Activated CD8-positive, alpha-beta memory T cell treated with anti-CD3 and anti-CD28 coated beads, Interleukin-2, amount 50 U/mL, for 24 hours (primary cell): Measurements from ENCODE around the gene ALOX5AP.

Source experiments
- DNase-seq: peaks from one replicate; pipeline ENCODE4 v3.0.0-alpha.2; 2020; ENCODE audit errors: extremely low read depth

ALOX5AP gene

DNA sequence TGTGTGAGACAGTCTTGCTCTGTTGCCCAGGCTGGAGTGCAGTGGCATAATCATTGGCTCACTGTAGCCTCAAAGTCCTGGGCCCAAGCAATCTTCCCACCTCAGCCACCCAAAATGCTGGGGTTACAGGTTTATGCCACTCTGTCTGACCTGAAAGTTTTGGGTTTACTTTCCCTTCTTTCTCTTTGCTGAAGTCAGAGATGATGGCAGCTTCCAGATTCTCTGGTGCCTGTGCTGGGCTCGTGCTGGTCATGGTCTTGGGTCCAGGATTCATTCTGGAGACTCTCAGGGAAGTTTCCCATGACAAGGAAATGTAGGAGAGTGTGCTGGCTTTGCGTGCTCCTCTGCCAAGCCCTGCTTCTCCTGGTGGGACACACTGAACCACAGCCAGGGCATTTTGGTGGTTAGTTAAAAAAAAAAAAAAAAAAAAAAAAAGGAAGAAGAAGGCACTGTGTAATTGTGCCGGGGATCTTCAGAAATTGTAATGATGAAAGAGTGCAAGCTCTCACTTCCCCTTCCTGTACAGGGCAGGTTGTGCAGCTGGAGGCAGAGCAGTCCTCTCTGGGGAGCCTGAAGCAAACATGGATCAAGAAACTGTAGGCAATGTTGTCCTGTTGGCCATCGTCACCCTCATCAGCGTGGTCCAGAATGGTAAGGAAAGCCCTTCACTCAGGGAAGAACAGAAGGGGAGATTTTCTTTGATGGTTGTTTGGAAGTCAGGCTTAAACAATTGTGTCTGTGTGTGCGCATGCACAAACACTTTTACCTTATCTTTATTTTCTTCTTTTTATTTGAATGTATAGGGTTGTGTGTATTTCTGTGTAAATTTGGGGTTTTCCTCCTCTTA, at the start of gene ALOX5AP:
Gene ALOX5AP (plus strand): TSS at position 519 of the 847 bp plus-strand sequence. CDS start 63 bp downstream, at position 582.
- DNase-seq, result no peak

GRCh38 chr13:30685987-30686386, 49.4 kb upstream of the ALOX5AP start:
- DNase-seq, result no peak

GRCh38 chr13:30687601-30688000, 47.7 kb upstream of the ALOX5AP start:
- DNase-seq, result no peak

GRCh38 chr13:30689752-30690151, 45.6 kb upstream of the ALOX5AP start:
- no peak for DNase-seq

DNA sequence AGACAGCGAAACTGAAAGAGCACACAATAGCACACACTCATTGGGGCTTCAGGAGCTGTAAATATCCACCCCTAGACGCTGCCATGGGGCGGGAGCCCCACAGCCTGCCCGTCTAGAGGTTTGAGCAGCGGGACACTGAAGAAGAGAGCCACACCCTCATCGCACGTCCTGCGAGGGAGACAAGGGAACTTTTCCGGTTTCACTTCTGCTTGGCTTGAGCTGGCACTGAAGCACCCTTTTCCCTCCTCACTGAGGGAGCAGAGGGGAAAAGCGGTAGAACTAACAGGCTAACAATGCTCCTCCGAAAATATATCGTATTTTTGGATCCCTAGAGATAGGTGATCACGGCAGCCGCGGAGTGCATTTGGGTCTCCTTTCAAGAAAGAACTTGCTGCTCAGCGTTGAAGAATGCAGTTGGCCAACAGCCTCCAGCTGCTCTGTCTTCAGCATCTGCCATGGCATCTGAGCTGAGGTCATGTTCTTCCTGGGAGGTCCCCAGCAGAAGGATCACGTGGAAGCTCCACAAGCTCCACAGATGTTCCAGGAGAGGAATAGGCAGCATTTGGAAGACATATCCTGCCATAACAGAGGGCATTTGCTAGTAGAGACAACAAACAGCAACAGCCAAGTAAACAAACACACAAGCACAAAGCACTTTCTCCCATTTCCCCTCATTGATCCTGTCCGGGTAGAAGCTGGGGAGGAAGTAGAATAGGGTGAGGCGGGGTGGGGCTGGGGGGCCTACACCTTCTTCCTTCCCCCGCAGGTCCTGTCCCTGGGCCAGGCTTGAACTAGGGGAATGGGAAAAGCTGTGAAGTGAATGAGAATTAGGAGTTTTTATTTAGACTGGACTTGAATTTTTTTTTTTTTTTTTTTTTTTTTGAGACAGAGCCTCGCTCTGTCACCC, 44.8 kb upstream of the ALOX5AP start:
- DNase-seq, result no peak

GRCh38 chr13:30692113-30692512, 43.2 kb upstream of the ALOX5AP start:
- no peak for DNase-seq

DNA sequence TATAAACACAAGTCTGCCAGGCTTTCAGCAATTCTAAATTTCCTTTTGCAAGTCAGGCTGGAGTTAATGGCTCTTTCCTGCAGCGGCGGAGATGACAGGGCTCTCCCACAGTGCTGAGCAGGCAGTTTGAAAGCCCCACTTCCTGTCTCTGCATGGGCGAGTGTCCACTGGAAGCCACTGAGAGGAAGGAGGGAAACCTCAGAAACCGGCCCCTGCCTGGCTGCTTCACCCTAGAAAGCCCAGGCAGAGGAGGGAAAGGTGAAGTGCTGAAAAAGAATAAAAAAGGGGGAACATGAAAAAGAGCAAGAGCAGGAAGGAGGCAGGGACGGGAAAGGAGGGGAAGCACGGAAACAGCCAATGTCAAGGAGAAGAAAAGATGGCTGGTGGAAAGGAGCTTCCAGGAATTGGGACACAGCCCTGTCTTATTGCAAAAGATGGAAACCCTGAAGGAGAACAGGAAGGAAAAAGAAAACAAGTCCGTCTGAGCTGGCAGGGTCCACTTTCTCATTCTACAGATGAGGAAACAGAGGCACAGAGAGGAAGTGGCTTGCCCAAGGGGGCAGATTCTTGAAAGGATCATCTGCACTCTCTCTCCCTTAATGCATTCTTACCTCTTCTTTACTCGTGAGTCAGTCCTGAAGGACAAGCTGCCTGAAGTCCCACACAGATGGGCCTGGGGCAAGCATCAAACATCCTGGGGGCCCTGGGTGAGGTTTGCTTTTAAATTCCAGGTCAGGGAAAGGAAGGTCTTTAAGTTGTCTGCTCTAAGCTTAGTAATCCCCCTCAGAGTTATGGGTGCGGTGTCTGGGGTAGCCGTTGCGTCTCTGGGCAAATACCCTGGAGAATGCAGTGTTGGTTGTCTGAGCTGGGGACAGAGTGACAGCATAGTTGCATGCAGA, 38.8 kb upstream of the ALOX5AP start:
- no peak for DNase-seq

DNA sequence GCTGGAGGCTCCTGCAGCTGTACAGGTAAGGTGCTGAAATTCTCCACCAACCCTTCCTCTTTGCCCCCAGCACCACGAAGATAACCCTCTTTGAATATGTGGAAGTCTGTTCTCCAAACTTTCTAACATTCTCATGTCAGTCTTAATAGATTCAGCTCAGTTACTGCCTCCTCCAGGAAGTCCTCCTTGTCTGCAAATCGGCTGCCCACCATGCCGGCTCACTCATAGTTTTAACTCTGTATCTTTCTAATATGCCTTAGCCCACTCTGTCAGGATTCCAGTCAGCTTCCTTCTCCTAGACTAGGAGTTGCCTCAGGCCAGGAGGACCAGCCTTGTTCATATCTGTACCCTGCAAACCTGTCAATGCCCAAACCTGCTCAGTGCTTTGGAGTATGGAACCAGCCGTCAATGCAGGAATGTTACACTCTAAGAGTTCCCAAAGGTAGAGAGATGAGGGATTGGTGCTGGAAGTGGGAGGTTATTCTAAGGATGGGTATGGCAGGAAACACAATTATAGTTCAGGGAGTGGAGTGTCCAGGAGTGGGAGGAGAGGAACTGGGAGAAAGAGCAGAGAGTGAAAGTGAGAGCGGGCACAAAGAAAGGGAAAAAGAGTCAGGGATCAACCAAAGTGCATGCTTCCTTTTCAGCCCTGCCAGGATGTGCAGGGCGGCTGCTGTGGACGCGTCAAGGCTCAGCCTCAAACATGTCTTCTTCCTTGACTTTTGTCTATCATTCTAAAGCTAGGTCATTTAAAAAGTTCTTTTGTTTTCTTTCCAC, 38.0 kb upstream of the ALOX5AP start:
- DNase-seq, result no peak

DNA sequence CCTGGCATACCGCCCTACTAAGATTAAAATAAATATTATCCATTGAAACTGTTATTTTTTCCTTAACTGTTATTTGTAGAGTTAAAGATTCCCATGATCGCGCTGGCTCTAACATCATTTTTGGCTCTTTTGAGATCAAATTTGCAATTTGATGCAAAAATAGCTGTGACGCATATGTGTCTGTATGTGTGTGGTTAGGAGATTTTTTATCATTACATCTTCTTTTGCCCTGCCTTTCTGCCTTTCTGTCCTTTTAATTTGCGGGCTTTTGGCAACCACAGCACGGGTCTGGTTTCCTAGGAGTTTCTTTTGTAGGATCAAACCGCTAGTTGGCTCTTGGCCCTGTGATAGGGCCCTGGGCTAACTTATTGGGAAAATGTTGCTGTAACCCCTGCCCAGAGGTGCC, 37.3 kb upstream of the ALOX5AP start:
- DNase-seq, result no peak

- DNase-seq, result no peak
Measured at GRCh38 chr13:30698488-30699005, 36.8 kb upstream of the ALOX5AP start.

GRCh38 chr13:30700364-30700763, 35.0 kb upstream of the ALOX5AP start:
- no peak for DNase-seq

DNA sequence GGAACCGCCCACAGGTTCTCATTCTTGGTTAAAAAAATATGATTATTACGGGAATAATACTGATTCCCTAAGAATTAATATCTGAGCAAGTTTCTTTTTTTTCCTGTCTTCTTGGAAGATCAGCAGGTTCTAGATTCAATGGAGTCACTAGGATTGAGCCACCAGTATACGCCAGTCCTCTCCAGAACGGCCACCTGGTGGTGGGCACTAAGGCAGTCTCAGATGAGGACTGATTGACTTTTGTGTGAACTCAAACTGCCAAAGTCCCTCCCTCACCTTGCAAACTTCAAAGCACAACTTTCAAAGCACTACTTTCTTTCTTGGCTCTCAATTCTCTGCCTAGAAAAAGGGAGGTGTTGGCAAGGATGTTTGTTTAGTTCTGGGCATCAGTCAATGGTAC, 33.3 kb upstream of the ALOX5AP start:
- DNase-seq, result no peak

DNA sequence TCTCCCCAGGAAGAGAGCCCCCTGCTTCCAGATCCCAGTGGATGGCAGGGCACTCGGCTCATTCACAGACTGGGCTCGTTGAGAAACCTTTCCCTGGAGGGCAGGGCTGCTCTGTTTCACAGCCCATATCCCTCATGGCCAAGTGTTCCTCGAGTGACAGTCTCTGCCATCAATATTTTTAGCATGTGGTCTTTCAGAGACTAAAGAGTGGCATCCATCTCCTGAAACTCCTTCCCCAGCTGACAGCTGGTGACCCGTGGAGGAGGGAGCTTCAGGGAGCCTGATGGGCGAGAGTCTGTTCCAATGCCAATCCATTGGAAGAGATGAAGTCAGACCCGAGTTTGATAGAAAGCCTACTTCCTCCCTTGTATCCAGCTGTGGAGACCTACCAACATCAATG, 30.7 kb upstream of the ALOX5AP start:
- DNase-seq, result no peak

DNA sequence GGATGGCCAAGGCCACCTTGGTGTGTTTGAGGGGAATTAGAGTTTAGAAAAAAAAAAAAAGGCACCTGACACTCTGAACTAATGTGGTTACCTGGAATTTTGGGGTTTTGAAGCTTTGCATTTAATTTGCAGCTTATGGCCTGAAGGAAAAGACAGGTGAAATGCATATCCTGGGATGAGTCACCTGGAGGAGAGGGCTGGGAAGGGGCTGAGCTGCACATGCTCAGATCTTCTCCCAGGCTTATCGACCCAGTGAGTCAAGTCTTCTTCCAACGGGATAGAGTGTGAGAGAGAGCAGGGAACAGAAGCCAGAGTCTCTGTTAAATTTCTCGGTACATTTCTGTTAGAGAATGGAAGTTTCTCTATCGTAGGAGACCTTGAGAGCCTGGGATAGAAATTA, 29.7 kb upstream of the ALOX5AP start:
- no peak for DNase-seq

DNA sequence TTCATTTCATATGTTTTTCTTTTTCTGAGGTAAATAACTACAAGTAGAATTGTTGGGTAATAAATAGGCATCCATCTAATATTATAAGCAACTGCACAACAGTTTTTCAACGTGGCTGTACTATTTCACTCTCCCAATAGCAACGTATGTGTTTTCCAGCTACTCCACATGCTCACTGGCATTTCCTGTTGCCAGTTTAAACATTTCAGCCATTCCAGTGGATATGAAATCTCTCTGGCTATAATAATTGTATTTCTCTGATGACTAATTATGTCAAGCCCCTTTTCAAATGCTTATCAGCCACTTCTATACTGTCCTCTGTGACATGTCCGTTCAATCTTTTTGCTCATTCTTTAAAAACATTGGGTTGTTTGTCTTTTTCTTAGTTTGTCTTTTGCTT, 26.8 kb upstream of the ALOX5AP start:
- no peak for DNase-seq

DNA sequence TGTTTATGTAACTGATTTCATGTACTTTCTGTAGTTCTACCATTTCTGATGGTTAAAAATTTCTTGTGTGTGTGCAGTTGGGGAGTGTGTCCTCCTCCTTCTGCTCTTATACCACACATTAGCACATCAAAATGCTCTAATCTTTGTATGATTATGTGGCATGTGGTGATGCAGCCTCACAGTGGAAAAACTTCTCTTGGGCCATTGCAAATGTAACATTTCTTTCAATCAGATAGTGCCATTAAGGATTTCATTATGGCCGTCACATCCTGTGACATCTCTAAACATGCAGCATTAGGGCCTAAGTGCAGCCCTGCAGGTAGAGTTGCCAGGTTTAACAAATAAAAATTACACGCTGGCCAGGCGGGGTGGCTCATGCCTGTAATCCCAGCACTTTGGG, 24.9 kb upstream of the ALOX5AP start:
- DNase-seq, result no peak

- DNase-seq, result no peak
Measured at GRCh38 chr13:30711375-30711774, 24.0 kb upstream of the ALOX5AP start.

DNA sequence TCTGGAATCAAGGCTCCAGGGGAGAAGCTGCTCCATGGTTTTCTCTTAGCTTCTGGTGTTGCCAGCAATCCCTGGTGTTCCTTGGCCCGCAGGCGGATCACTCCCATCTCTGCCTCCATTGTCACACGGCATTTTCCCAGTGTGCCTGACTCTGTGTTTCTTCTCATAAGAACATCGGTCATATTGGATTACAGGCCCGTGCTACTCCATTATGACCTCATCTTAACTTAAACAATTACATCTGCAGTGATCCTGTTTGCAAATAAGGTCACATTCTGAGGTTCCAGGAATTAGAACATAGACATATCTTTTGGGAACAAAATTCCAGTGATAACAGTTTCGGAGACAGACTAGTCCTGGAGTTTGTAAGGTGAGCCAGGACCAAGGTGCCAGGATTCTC, 23.5 kb upstream of the ALOX5AP start:
- no peak for DNase-seq

DNA sequence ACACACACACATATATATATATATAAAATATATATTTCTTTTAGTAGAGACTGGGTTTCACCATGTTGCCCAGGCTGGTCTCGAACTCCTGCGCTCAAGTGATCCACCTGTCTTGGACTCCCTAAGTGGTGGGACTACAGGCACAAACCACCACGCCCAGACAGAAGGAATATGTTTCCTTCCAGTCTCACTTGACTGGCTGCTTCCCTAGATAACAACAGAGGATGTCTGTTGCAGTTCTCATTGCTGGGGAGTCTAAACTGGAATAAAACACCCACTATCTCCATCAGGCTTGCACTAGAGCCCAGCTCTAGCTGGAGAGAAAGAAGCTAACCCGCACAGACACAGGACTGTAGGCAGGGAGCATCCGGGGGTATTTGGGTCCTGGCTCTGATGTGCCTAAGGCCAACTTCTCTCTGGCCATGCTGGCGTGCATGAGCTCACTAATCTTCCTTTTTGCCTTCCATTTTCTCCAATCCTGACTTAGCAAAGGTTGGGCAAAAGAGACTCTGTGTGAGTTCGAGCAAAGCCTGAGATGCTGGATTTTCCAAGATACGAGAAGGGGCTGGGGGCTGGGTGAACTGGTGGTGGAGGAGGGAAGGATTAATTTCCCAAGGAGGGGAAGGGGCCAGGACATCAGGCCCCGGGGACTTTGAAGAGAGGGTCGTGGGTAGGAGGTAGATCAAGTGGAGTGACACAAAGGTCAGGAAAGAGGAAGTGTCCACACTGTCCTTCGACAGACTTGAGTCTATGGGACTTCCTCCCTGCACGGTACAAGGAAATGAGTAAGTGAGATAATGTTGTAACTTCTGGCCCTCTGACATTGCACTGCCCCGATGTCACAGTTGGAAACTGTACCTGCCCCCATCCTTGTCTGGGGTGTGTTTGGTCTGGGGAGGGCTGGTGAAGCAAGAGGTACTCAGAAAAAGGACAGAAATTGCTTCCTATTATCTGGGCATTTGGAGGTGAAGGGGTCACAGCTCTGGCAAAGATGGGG, 22.5 kb upstream of the ALOX5AP start:
- DNase-seq, result no peak
